Endothelial cell of umbilical vein (primary cell): ENCODE results near the gene EXOC1. TPM values are rescaled to one million over a fixed set of nuclear protein-coding genes. Genes with fewer than 3 reads are reported as not detected.

Source experiments
- BruUV-seq: library from RNA; stranded (reverse); fragments of 400-500 nt; replicated peaks from 2 replicates; lab custom pipeline; 2021; lab: Mats Ljungman, UMichigan
- CTCF ChIA-PET: fragments of 300-600, 350-600 bp; sonication (Branson Sonifier 250); formaldehyde crosslinking; loops from one replicate; lab custom pipeline; 2021; ENCODE audit warnings: antibody characterized with exemption, inconsistent platforms; lab: Charles Lee
- POLR2A ChIA-PET: fragments of 300-600, 350-600 bp; sonication (Branson Sonifier 250); formaldehyde crosslinking; loops from one replicate; lab custom pipeline; 2021; ENCODE audit warnings: antibody characterized with exemption, inconsistent platforms; lab: Charles Lee
- DNase-seq: peaks from one replicate; pipeline ENCODE4 v3.0.0-alpha.2; 2011; ENCODE audit warnings: low read depth, low spot score
- FAIRE-seq: peaks from 2 replicates; lab custom pipeline; 2011; peaks lifted over from hg19 to GRCh38; lab: Jason Lieb, UNC
- H2AFZ ChIP-seq: 2 replicates; pipeline ENCODE4 v1.6.0; 2012; ENCODE audit warnings: low read depth, low read length, control low read depth, inconsistent platforms
- H3K27ac ChIP-seq: 2 replicates; pipeline ENCODE4 v1.5.1; 2011; ENCODE audit warnings: low read depth, mild to moderate bottlenecking, control low read depth, low read length, moderate library complexity; ENCODE audit not compliant: insufficient read depth
- H3K27me3 ChIP-seq, 2 experiments: 2 replicates each; pipeline versions ENCODE4 v1.6.0 to v1.6.1; 2011; ENCODE audit warnings: low read length in 2 of 2, mixed read lengths in 1 of 2; ENCODE audit not compliant: control insufficient read depth in 2 of 2, insufficient read depth in 2 of 2
- H3K36me3 ChIP-seq, 2 experiments: 2 replicates in 1 of 2; 3 replicates in 1 of 2; pipeline ENCODE4 v1.5.1; 2011; ENCODE audit warnings: low read length in 2 of 2, mild to moderate bottlenecking in 1 of 2, moderate library complexity in 1 of 2; ENCODE audit not compliant: control insufficient read depth in 2 of 2, insufficient read depth in 2 of 2; ENCODE audit errors: extremely low read depth in 1 of 2
- H3K4me1 ChIP-seq: 3 replicates; pipeline ENCODE4 v1.5.1; 2011; ENCODE audit warnings: mild to moderate bottlenecking, low read length; ENCODE audit not compliant: control insufficient read depth, insufficient read depth; ENCODE audit errors: extremely low read depth
- H3K4me2 ChIP-seq: 2 replicates; pipeline ENCODE4 v1.6.1; 2011; ENCODE audit warnings: low read length, control low read depth, mixed read lengths; ENCODE audit not compliant: insufficient read depth
- H3K4me3 ChIP-seq, 3 experiments: fragments of 200-600 bp in 1 of 3; sonication (generic), shearing (Covaris generic) in 1 of 3; replicated peaks in 1 of 3; 2 replicates each; pipeline ENCODE4 v1.5.1; 2011 to 2016; ENCODE audit warnings: control low read depth in 3 of 3, low read length in 3 of 3, mild to moderate bottlenecking in 2 of 3, inconsistent platforms in 1 of 3, low read depth in 1 of 3, moderate library complexity in 1 of 3; ENCODE audit not compliant: insufficient read depth in 1 of 3
- H3K79me2 ChIP-seq: 2 replicates; pipeline ENCODE4 v1.6.0; 2012; ENCODE audit warnings: low read length, inconsistent platforms; ENCODE audit not compliant: control insufficient read depth, insufficient read depth
- H3K9ac ChIP-seq: replicated peaks from 2 replicates; pipeline ENCODE3; 2011; ENCODE audit warnings: low read length, control low read depth; ENCODE audit not compliant: insufficient read depth; ENCODE audit errors: extremely low read depth
- H3K9me1 ChIP-seq: replicated peaks from 3 replicates; pipeline ENCODE4 v1.6.0; 2011; ENCODE audit warnings: mild to moderate bottlenecking, low read length; ENCODE audit not compliant: control insufficient read depth, insufficient read depth; ENCODE audit errors: extremely low read depth
- H3K9me3 ChIP-seq: replicated peaks from 2 replicates; pipeline ENCODE4 v1.5.1; 2012; ENCODE audit warnings: low read length, inconsistent platforms; ENCODE audit not compliant: control insufficient read depth, insufficient read depth
- H4K20me1 ChIP-seq: replicated peaks from 2 replicates; pipeline ENCODE3; 2011; ENCODE audit warnings: mild to moderate bottlenecking, low read length; ENCODE audit not compliant: control insufficient read depth, insufficient read depth; ENCODE audit errors: extremely low read depth
- EZH2 ChIP-seq: IDR thresholded peaks from 2 replicates; pipeline ENCODE4 v1.6.1; 2012; ENCODE audit warnings: borderline replicate concordance, low read depth, mild to moderate bottlenecking, moderate library complexity, low read length, inconsistent platforms; ENCODE audit not compliant: severe bottlenecking
- FOS ChIP-seq: IDR thresholded peaks from 2 replicates; pipeline ENCODE4 v1.6.1; 2011; ENCODE audit warnings: mild to moderate bottlenecking, low read length, moderate library complexity, borderline replicate concordance; ENCODE audit not compliant: insufficient read depth
- GATA2 ChIP-seq: IDR thresholded peaks from 2 replicates; pipeline ENCODE4 v1.7.0; 2011; ENCODE audit warnings: low read depth, mild to moderate bottlenecking, moderate library complexity, mixed read lengths, low read length; ENCODE audit not compliant: insufficient read length, insufficient read depth
- JUN ChIP-seq: IDR thresholded peaks from 2 replicates; pipeline ENCODE4 v1.6.1; 2011; ENCODE audit warnings: borderline replicate concordance, low read depth; ENCODE audit not compliant: insufficient read length, insufficient read depth
- MAX ChIP-seq: IDR thresholded peaks from 2 replicates; pipeline ENCODE4 v1.6.1; 2011; ENCODE audit not compliant: insufficient read depth, insufficient read length
- MYC ChIP-seq: IDR thresholded peaks from one replicate; pipeline ENCODE4 v1.6.1; 2011; ENCODE audit warnings: mild to moderate bottlenecking, low read depth, low read length
- POLR2A ChIP-seq: IDR thresholded peaks from 2 replicates; pipeline ENCODE4 v1.6.1; 2012; ENCODE audit warnings: low read depth, mild to moderate bottlenecking, control low read depth, low read length
- POLR2AphosphoS5 ChIP-seq: IDR thresholded peaks from 2 replicates; pipeline ENCODE4 v1.6.1; 2012; ENCODE audit warnings: low read depth, mild to moderate bottlenecking, control low read depth, low read length, moderate library complexity; ENCODE audit not compliant: insufficient read depth
- dilution Hi-C: fragments of 300-500 bp; cut with MboI; formaldehyde crosslinking; loops from one replicate; pipeline ENCODE4 v1.15.0; 2019; ENCODE audit warnings: low sequenced_read_pairs; ENCODE audit not compliant: extremely low pct_ligation_motif_present
- intact Hi-C: fragments of 100-400 bp; cut with micrococcal nuclease; formaldehyde crosslinking; loops from one replicate; pipeline ENCODE4 v1.10.0; 2022
- polyA plus RNA-seq, 4 experiments: library from polyadenylated mRNA; depleted of rRNA in 3 of 4; stranded (reverse) in 3 of 4; unstranded in 1 of 4; fragments of >200 nt; gene quantifications; 2 replicates each; pipeline versions ENCODE4 v1.2.1 to v1.2.3, GENCODE V29; 2011 to 2012; ENCODE audit warnings: missing spikeins in 1 of 4
- total RNA-seq: library from RNA; stranded (reverse); gene quantifications from 2 replicates; pipeline ENCODE4 v1.2.3, GENCODE V29; 2021
- TF ChIP-seq, protein P1 (sequence below), 2 donors: IDR thresholded peaks; 1 replicate in 1 of 2; 2 replicates in 1 of 2; pipeline ENCODE4 v1.5.1; 2011; ENCODE audit warnings: low read length in 2 of 2, mild to moderate bottlenecking in 2 of 2, moderate library complexity in 2 of 2, control low read depth in 1 of 2, inconsistent platforms in 1 of 2, low read depth in 1 of 2; ENCODE audit not compliant: insufficient read depth in 1 of 2; ENCODE audit errors: extremely low read depth in 1 of 2

The EXOC1 gene
- total and polyA plus RNA-seq, 2 donors (not counting 3 experiments of a cell fraction or from before 2014, with no cell fraction given), result 11.6 to 33.3 TPM

DNA sequence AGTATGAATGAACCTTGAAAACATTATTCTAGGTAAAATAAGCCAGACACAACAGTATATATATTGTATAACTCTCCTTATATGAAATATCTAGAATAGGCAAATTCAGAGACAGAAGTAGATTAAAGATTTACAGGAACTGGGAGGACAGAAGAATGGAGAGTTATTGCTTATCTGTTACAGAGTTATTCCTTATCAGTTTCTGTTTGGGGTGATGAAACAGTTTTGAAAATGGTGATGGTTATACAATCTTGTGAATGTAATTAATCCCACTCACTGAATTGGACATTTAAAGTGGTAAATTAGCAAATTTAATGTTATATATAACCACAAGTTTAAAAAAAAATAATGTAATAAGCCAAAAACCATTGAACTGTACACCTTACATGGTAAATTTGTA is 14.5 kb upstream of the EXOC1 start:
- POLR2A ChIA-PET, result no interaction called here
- Histone ChIP-seq H3K79me2 (no peaks in the 10 kb centered on the region), H3K4me1 (no peaks in the 10 kb centered on the region), H3K4me2 (no peak overlapping the region), H3K27me3 (peaks cover 0 to 18% of the 10 kb centered on the region in 2 experiments), H2AFZ (no peak overlapping the region), H4K20me1 (no peaks in the 10 kb centered on the region), H3K4me3 (no peak overlapping the region), H3K9me3 (no peaks in the 10 kb centered on the region), H3K9ac (no peak overlapping the region), H3K27ac (no peak overlapping the region), H3K36me3 (no peaks in the 10 kb centered on the region), H3K9me1 (no peaks in the 10 kb centered on the region)
- CTCF ChIA-PET, result no interaction called here
- intact Hi-C loops (loop anchor here (5.0 kb wide), 1 partner anchor 398 kb away; no protein-coding TSS in a partner anchor), dilution Hi-C loops (no loop called here)
- DNase-seq (no peak), FAIRE-seq (no peak)
- TF ChIP-seq MAX, result no peak
- TF ChIP-seq GATA2, result no peak
- TF ChIP-seq FOS, result no peak
- TF ChIP-seq, protein P1, sequence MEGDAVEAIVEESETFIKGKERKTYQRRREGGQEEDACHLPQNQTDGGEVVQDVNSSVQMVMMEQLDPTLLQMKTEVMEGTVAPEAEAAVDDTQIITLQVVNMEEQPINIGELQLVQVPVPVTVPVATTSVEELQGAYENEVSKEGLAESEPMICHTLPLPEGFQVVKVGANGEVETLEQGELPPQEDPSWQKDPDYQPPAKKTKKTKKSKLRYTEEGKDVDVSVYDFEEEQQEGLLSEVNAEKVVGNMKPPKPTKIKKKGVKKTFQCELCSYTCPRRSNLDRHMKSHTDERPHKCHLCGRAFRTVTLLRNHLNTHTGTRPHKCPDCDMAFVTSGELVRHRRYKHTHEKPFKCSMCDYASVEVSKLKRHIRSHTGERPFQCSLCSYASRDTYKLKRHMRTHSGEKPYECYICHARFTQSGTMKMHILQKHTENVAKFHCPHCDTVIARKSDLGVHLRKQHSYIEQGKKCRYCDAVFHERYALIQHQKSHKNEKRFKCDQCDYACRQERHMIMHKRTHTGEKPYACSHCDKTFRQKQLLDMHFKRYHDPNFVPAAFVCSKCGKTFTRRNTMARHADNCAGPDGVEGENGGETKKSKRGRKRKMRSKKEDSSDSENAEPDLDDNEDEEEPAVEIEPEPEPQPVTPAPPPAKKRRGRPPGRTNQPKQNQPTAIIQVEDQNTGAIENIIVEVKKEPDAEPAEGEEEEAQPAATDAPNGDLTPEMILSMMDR (IDR thresholded peaks at IDR 0.05; ENCODE audit: extremely low read depth in 1 of 2, insufficient read depth in 1 of 2, low read depth in 1 of 2, low read length in 2 of 2), result no peak
- no peak for TF ChIP-seq MYC
- TF ChIP-seq POLR2AphosphoS5, result no peak
- no peak for TF ChIP-seq JUN
- TF ChIP-seq POLR2A, result no peak
- TF ChIP-seq EZH2, result no peak
- BruUV-seq, result no TSS peak
